Stimulated activated CD8-positive, alpha-beta memory T cell treated with anti-CD3 and anti-CD28 coated beads, Interleukin-2, amount 100 ng/mL, for 48 hours (primary cell): Measurements from ENCODE around the gene SPEF2.
"Not testable (repeated sequence)": the region's sequence is repeated elsewhere in the genome, so short reads cannot be mapped to it uniquely, and the experiment has no call there.

Experiments
- DNase-seq, 2 donors: peaks; one replicate each; pipeline ENCODE4 v3.0.0-alpha.2; 2020; ENCODE audit warnings: low read depth in 2 of 2

SPEF2 gene

DNA sequence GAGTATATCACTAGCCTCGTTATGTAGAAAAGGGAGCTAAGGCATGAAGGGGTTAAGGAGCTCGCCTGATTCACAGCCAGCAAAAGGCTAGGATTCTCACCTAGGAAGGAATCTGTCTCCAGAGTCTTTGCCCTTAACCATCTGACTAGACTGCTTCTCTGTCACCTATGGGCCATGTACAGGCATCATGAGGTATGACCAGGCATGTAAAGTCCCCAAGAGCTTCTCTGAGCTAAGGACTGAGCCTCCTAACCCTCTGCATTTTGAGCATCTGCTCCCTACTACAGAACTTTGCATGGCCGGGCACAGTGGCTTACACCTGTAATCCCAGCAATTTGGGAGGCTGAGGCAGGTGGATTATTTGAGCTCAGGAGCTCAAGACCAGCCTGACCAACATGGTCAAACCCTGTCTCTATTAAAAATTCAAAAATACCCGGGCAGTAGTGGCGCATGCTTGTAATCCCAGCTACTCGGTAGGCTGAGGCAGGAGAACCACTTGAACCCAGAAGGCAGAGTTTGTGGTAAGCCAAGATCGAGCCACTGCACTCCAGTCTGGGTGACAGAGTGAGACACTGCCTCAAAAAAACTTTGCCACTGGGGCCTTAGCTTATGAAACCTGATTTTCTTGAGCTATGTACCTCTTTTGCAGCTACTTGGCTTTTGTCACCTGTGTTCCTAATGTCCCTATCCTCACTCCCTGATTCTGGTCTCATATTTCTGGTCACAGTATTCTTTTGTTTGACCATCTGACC is 205.9 kb downstream of the SPEF2 start:
- no peak for DNase-seq

DNA sequence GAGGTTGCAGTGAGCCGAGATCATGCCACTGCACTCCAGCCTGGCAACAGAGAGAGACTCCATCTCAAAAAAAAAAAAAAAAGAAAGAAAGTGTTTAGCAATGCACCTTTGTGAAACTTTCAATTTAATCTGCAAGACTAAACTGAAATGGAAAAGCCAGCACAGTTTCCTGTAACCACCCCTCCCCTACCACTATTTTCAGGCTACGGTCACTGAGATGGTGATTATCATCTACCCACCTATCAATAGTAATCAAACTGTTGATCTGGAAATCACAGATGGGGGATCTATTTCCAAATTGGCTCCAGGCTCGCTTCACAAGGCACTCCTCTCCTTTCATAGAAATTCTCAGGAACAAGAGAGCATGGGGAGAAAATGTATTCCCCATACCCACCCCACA is 208.4 kb downstream of the SPEF2 start:
- no peak for DNase-seq

DNA sequence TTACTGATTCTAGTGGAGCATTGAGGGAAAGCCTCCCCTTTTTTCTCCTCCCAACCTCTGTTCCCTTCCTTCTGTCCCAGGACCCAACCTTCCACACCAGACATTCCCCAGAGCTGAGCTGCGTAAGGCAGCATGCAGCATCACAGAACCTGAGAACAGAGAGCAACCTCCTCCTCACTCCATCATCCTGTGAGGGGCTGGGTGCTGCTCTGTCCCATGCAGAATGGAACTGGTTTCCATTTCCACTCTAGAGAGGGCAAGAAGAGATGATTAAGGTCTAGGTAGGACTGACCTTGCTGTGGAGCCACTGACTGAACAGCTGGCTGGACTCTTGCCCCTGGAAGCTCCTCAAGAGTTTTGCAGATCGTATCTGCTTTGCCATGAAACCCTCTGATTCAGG is 208.9 kb downstream of the SPEF2 start:
- no peak for DNase-seq

DNA sequence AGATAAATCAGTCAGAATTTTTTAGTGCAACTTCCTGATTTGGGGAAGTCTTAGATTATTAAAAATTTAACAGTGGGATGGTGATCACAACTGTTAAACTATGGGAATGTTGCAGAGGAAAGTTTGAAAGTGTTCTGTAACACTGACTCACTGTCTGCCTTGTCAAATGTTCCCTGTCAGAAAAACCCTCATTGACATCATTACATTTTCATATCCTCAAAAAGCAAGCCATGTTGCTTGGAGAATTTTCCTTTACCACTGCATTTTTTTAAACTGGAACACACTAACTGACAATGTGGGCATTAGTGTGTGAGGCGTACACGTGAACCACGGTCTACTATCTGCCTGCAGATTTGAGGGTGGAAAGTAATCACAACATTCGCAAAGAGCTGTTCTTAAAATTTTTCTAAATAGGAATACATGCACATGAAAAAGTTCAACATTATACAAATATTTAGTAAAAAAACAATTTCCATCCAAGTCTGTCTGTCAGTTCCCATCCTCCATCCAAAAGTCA is 210.5 kb downstream of the SPEF2 start:
- no peak for DNase-seq

DNA sequence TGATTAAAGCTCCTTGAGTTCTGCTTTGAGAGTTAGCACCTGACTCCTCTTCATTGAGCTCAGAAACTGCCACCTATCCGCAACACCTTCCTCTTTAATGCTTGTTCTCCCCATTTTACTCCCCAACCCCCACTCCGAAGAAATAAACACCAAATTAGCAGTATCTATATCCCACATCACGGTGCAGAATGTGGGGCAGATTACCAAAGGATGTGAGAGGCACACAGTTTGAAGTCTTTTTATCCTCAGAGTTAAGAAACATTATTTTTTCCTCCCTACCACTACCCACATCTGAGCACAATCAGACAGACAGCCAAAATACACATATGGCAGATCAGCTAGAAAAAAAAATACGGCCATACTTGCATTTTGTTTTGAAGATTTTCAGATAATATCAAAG is 212.9 kb downstream of the SPEF2 start:
- no peak for DNase-seq

DNA sequence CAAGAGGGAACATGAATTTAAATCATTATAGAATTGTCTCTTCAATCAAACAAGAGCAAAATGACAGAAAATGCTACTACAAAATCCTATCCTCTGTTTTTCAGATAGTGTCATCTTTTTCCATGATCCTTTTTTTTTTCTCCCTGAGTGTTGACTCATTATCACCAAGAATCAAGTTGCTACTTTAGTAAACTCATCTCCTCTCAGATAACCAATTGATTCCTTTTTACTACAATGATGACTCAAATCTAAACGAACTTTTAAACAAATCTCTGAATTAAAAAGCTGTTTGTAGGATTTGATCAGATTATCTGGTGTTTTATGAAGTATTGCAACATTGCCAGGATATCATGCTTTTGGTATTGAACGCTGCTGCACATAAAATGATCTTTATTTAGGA is 215.1 kb downstream of the SPEF2 start:
- no peak for DNase-seq

DNA sequence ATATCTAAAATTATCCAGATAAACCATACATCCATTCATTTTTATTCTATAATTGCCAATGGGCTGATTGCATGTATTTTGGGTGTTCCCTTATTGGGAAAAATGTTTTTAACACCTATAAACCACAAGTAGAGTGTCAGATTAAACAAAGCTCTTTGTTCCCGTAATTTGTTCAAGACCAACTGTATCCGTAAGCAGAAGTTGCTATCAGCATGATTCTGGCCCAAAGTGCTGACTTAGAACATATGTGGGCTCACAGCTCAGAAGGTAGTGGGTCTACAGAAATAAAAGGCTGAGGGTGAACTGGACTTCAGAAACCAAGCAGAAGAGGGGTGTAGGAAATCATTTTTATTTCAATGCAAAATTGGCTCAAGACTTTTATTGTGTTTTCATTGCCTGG is 215.6 kb downstream of the SPEF2 start:
- no peak for DNase-seq

DNA sequence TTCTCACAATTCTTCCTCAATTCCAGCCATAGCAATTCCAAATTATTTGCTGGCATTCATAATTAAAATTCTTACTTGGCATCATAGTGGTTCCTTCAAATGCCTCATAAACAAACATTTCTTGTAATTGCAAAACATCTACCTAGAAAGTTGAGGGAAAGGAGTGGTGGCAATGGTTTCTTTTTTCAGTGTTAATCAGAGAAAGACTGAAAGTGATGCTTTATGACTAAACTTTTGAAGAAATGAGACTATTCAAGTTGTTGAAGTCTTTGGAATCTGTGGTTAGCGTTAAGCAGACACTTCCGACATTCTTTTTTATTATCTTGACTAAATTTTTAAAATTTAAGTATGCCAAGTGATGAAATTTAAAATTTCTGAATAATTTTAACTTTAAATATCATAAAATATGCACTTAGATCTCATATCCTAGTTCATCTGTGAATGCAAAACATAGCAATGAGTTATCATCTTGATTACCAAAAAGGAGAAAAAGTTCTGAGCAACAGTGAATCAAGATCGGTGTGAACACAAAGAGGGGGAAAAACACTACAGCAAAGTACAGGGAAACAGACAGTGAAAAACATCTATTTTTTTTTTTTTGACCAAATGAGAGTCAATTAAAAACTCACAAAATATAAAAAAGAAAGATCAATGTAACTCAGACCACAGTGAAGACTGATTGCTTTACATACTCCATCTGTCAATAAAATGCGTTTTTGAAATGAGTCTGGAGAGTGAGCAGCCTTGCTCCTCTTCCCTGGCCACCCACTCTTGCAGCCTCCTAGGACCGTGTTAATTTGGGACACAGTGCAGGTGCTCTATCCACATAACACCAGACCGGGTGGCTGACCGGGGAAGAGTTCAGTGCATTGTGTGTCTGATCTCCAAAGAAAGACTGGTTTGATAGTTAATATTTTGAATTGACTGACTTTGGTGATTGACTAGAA is 218.4 kb downstream of the SPEF2 start:
- DNase-seq, result no peak

DNA sequence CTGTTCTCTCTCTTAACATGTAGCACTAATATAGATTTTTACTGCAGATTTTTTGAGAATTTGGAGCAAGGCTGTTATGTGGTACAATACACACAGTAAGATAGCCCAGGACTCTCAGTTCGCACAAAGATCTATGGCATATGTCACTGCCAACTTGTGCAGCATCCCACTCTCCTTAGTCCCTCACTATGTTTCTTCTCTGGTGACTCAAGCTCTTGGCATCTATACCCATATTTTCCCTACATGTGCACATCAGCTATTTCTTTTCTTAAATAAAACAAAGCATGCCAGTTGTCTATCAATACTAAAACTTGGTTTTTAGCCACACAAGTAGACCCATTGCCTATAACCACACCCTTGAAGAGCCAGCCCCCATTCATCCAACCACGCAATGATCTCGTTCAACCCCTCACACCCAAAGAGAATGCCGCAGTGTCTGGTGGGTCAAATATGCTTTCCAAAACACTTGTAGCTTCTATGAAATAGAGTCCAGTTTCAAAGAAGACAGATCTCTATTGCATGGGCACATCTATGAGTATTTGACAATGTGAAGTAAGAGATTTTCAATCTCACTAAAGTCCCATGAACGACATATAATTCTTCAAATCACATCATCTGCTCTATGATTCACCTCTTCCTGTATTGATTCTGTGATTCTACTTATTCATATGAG is 220.8 kb downstream of the SPEF2 start:
- DNase-seq, result no peak

DNA sequence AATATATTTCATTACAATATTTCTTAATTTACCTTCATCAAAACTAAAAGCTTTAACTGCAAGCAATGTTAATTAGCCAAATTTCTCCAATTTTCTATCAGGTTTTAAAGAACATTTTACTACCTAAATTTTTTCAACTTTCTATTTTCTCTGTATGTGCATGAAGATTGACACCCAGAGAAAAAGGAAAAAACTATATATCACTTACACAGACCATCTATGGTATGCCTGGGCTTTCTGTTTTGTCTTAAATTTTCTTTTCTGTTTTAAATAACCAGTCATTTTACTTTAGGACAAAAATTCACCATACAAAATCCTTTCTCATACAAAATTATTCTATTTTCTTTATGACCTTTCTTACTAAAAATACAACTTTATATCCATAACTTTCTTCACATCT is 225.2 kb downstream of the SPEF2 start:
- no peak for DNase-seq

DNA sequence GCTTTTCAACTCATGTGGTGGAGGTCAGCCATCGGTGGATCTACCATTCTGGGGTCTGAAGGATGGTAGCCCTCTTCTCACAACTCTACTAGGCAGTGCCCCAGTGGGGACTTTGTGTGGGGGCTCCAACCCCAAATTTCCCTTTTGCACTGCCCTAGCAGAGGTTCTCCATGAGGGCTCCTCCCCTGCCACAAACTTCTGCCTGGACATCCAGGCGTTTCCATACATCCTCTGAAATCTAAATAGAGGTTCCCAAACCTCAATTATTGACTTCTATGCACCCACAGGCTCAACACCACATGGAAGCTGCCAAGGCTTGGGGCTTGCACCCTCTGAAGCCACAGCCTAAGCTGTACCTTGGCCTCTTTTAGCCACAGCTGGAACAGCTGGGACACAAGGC is 227.8 kb downstream of the SPEF2 start:
- not testable (repeated sequence) for DNase-seq

DNA sequence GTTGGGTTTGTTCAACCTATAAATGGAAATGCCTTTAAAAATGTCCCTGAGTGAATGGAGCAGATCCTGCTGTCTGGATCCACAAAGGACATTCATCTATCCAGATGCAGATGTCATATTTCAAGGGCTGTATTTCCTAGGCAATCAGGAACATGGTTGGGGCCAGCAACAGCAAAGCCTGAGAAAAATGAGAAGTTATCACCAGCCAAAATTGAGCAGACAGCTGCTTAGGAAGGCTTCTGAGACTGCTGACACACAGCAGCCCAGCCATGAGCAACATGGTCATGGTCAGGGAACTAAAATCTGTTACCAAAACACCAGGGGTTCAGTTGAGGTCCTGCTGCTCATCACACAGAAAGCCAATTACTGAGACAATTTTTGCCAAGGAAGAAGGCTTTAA is 229.8 kb downstream of the SPEF2 start:
- no peak for DNase-seq

DNA sequence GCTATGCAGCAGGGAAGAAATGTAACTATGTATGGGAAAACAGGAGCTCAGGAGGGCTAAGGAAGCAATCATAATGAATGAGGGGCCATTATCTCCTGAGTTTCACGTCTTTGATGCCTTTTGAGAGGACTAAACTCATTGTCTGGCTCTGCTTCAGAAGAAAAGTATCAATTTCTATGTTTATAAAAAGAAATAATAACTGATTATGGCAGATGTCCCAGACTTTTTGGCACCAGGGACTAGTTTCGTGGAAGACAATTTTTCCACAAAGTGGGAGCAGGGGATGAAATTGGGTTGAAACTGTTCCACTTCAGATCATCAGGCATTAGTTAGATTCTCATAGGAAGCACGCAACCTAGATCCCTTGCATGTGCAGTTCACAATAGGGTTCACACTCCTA is 230.3 kb downstream of the SPEF2 start:
- DNase-seq, result no peak

DNA sequence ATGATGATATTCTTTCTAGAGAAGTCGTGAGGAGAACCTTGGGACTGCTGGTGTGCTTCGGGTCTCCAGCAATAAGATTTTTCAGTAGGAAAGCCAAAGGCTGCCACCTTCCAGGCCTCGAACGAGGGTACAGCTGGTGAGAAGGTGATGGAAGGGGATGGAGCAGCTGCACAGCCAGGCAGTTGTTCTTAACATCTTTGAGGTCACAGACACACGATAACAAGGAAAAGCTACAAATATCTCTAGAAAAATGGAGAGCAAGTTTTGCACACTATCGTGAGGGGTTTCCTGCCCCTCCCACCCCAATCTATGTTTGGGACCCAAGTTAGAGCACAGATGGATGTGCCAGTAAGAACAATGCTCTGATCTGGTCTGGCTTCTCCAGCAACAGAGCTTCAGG is 232.2 kb downstream of the SPEF2 start:
- no peak for DNase-seq

DNA sequence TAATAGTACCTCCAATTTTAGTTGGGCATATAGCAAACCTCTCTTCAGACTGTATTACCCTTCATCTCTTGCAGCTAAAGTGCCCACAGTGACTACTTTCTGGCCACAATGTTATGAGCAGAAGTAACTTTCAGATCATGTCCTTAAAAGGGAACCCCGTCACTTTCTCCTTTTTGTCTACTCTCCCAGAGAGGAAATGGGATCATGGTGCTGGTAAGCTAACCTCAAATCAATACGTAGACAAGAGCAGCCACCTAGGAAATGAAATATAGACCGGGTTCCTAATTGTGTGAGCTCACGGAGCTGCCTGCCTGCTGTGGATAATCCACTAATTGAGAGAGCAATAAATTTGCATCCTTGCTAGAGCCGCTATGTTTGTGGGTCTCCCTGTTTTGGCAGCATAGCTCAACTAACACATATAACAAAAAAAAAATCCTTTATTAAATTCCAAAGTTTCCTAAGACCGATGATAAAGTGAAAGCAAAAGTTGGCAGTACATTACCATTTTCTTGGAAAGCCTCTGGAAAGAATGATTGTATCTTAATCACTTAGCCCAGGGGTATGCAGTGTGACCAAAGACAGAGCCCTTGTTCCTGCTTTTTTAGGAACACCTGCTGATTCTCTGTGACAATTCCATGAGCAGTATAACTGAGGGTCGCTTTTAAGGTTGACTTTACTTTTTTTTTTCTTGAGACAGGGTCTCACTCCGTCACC is 233.5 kb downstream of the SPEF2 start:
- DNase-seq, result no peak

DNA sequence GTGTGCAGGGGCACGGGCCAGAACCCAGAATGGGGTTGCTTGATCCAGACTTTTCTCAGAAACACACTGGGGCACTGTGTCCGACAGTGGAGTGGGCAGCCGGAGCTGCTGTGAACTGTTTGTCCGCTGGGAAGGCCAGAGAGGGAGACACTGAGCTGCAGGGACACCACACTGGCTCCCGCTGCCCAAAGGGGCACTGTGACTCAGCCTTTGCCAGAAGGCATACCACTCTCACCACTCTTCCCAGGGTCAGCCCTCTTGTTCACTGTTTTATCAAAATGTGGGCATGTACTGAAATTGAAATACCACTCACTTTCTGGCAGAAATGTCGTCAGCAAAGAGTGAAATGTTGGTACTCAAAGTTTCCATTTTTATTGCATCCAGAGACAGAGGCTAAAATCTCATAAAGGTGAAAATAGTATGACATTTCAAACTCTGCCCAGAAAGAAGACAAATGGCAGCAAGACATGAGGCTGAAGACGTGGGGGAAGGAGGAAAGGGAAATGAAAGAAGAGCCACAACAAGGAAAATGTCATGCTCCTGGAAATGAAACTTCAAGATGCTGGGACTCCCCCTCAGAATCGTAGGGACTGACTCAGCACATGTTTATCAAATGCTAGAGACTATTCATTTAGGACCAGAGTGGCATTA is 234.5 kb downstream of the SPEF2 start:
- DNase-seq, result no peak

DNA sequence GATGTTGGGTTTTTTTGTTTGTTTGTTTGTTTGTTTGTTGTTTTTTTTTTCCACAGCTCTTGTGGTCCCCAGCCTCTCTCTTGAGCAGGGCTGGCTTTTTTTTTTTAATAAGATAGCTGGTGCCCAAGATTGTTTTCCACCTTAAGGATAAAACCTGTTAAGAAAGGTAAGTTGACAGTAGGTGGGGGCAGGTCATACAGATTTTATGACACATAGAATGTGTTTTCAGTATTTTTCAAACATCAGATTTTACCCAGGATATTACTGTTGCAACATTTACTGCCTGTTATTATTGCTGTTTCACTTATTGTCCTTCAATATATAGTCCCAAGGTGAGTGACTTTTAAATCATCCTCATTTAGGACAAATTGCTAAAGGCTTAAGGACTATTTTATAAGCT is 235.1 kb downstream of the SPEF2 start:
- no peak for DNase-seq

DNA sequence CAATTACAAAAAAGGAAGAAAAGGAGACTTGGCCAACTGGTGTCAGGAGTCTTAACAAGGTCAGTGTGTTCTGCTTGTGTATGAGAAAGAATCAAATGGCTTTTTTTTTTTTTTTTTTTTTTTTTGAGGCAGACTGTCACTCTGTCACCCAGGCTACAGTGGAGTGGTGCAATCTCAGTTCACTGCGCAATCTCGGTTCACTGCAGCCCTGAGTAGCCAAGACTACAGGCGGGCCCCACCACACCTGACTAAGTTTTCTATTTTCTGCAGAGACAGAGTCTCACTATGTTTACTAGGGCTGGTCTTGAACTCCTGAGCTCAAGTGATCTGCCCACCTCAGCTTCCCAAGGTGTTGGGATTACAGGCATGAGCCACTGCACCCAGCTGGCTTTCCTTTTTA is 236.0 kb downstream of the SPEF2 start:
- DNase-seq, result peak in 1 of 2 donors; percentile 59

DNA sequence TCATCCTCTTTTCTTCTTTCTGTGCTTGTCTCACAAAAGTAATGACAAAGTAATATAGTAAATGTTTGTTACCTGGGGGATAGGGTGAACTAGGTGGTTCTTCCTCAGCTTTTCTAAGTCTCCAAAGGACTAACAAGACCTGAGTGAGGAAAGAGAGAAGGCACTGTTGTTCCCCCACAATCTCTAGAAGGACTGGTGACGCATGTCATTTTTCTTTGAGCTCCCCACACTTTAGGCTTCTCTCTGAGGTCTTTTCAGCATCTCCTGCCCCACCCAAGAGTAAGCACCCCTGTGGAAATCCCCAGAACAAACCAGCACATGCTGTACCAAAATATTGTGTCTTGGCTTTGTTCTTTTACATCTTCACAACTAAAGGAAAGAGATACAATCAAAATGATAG is 236.6 kb downstream of the SPEF2 start:
- no peak for DNase-seq

DNA sequence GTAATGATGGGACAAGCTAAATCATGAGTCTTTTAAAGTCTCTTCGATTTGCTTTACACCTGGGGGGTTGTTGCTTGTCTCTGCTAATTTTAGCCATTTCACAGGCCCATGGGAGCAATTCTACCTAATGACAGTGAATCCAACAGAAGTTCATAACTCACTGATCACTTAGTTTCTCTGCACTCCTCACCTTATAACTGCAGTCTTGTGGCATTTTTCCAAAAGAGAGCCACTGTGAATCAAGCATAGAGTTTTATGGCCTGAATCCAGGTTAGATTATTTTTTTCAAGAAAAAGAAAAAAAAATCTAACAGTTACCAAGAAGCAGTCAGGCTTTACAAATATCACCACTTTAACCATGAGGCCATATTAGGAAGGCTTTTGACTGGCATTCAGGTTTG is 237.5 kb downstream of the SPEF2 start:
- DNase-seq, result no peak

DNA sequence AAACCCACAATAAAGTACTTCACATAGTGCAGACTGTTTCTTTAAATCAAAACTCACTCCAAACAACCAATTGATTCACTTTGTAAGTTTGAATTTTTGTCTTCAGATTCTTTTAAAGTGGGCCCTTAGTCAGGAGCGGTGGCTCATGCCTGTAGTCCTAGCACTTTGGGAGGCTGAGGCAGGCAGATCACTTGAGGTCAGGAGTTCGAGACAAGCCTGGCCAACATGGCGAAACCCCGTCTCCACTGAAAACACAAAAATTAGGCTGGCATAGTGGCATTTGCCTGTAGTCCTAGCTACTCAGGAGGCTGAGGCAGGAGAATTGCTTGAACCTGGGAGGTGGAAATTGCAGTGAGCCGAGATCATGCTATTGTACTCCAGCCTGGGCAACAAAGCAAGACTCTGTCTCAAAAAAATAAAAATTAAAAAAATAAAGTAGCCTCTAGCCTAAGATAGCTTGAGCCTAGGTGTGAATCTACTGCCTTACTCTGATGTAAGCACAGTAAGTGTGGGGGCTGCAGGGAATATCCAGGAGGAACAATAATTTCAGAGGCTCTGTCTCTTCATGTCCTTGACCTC is 238.6 kb downstream of the SPEF2 start:
- not testable (repeated sequence) for DNase-seq
